ENCODE results near the gene OARD1. TPM values are rescaled to one million over a fixed set of nuclear protein-coding genes. Genes with fewer than 3 reads are reported as not detected.

The OARD1 gene
- total RNA-seq, 1 experiment from 2014 or later: 35.0 TPM

DNA sequence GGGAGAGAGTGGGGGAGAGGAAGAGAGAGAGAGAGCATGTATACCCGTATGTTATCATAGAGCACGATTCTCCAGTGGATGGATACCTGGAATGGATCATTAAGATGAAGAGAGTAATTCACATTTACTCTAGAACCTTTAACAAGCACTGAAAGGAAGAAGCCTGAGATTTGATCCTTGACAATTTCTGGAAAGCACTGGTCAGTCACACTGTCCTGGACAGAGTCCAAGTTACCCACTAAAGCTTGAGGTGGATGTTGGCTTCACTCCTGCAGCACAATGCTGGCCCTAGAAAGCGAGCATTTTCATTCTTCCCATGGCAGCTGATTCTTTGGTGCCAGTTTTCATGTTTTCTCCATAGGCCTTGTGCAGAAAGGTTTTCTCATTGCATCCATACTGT, 26.2 kb upstream of the OARD1 start:
- TF ChIP-seq EZH2 (IDR thresholded peaks at IDR 0.05; ENCODE audit: low read depth): no peak
- TF ChIP-seq, protein P1, sequence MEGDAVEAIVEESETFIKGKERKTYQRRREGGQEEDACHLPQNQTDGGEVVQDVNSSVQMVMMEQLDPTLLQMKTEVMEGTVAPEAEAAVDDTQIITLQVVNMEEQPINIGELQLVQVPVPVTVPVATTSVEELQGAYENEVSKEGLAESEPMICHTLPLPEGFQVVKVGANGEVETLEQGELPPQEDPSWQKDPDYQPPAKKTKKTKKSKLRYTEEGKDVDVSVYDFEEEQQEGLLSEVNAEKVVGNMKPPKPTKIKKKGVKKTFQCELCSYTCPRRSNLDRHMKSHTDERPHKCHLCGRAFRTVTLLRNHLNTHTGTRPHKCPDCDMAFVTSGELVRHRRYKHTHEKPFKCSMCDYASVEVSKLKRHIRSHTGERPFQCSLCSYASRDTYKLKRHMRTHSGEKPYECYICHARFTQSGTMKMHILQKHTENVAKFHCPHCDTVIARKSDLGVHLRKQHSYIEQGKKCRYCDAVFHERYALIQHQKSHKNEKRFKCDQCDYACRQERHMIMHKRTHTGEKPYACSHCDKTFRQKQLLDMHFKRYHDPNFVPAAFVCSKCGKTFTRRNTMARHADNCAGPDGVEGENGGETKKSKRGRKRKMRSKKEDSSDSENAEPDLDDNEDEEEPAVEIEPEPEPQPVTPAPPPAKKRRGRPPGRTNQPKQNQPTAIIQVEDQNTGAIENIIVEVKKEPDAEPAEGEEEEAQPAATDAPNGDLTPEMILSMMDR (conservative IDR thresholded peaks at IDR 0.05): no peak
- no peak for DNase-seq
- Histone ChIP-seq H3F3A (ENCODE audit: insufficient read depth, low read depth) (peaks cover 4% of the 10 kb centered on the region; the same call in 1 of the 2 replicates), H3K79me2 (ENCODE audit: low read depth) (no peaks in the 10 kb centered on the region), H3K9me2 (ENCODE audit: insufficient read depth) (no peaks in the 10 kb centered on the region), H4K20me1 (ENCODE audit: insufficient read depth) (peaks cover 10% of the 10 kb centered on the region), H3K27me3 (ENCODE audit: insufficient read depth, low read depth) (no peaks in the 10 kb centered on the region), H3K4me2 (no peak overlapping the region), H3K9me3 (ENCODE audit: insufficient read depth, low read depth) (no peaks in the 10 kb centered on the region), H3K4me1 (replicated peaks; ENCODE audit: insufficient read depth) (no peaks in the 10 kb centered on the region), H3K36me3 (ENCODE audit: low read depth) (peaks cover 51% of the 10 kb centered on the region), H3K4me3 (no peak overlapping the region), H3K27ac (no peak overlapping the region), H2AFZ (no peak overlapping the region)
- intact Hi-C loops (cut with micrococcal nuclease; ENCODE audit: unreplicated experiment): no loop called here
- ChIA-PET CTCF (no interaction called here), POLR2A (ENCODE audit: unreplicated experiment) (no interaction called here)
- no TSS peak for BruUV-seq (replicated peaks)

DNA sequence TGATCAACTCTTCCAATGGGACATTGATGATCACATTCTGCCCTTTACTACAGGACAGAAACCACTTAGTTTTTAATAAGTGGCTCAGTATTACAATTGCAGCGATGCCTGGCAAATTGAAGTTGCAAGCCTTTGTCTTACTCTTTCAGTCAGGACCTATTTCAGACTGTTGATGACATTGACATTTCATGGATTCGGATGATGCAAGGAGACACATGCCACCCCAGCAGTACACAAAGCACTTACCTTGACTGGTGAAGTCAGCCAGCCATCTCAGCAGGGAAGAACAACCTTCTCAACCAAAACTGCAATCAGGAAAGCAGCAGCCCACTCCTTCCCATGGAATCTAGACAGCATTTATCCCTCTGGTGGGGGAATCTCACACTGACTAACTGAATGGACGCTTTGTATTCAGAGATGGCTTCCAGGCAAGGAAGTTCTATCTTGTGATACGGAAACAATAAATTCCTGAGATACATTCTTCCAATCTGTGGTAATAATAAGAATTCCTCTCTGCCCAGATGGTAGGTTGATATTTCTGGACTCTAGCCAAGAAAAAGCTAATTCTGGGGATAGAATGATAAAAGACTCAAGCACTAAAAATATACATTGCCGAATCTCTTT, 25.4 kb upstream of the OARD1 start:
- TF ChIP-seq, protein P1 (conservative IDR thresholded peaks at IDR 0.05): no peak
- no peak for TF ChIP-seq EZH2 (IDR thresholded peaks at IDR 0.05; ENCODE audit: low read depth)
- Histone ChIP-seq H3K9me3 (ENCODE audit: insufficient read depth, low read depth) (no peaks in the 10 kb centered on the region), H3K79me2 (ENCODE audit: low read depth) (no peaks in the 10 kb centered on the region), H3K4me1 (replicated peaks; ENCODE audit: insufficient read depth) (no peaks in the 10 kb centered on the region), H2AFZ (no peak overlapping the region), H3K4me2 (no peak overlapping the region), H3K27ac (no peak overlapping the region), H3K4me3 (no peak overlapping the region), H4K20me1 (ENCODE audit: insufficient read depth) (peaks cover 10% of the 10 kb centered on the region), H3K36me3 (ENCODE audit: low read depth) (peaks cover 59% of the 10 kb centered on the region), H3F3A (ENCODE audit: insufficient read depth, low read depth) (peaks cover 4% of the 10 kb centered on the region; the same call in 1 of the 2 replicates), H3K27me3 (ENCODE audit: insufficient read depth, low read depth) (no peaks in the 10 kb centered on the region), H3K9me2 (ENCODE audit: insufficient read depth) (no peaks in the 10 kb centered on the region)
- intact Hi-C loops (cut with micrococcal nuclease; ENCODE audit: unreplicated experiment): no loop called here
- ChIA-PET CTCF (no interaction called here), POLR2A (ENCODE audit: unreplicated experiment) (no interaction called here)
- DNase-seq: no peak
- no TSS peak for BruUV-seq (replicated peaks)

DNA sequence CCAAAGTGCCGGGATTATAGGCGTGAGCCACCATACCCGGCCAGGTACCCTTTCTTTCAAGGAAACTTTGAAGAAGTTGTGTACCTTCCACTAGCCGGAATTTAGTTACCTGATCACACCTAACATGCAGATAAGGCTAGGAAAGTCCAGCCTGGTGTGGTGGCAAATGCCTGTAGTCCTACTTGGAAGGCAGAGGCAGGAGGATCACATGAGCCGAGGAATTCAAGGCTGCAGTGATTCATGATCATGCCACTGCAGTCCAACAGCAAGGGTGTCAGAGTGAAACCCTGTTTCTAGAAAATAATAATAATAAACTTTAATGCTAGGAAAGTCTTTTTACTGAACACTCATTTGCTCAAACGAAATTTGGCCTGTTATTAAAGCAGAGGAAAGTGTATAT, 21.6 kb upstream of the OARD1 start:
- BruUV-seq (replicated peaks): no TSS peak

More for the DNA sequence above, 21.6 kb upstream of the OARD1 start:
- Histone ChIP-seq H3F3A (ENCODE audit: insufficient read depth, low read depth) (peaks cover 13% of the 10 kb centered on the region), H3K4me1 (replicated peaks; ENCODE audit: insufficient read depth) (no peaks in the 10 kb centered on the region), H3K9me2 (ENCODE audit: insufficient read depth) (no peaks in the 10 kb centered on the region), H2AFZ (no peak overlapping the region), H3K79me2 (ENCODE audit: low read depth) (no peaks in the 10 kb centered on the region), H3K9me3 (ENCODE audit: insufficient read depth, low read depth) (no peaks in the 10 kb centered on the region), H3K27ac (no peak overlapping the region), H3K36me3 (ENCODE audit: low read depth) (peaks cover 83% of the 10 kb centered on the region), H3K4me3 (no peak overlapping the region), H4K20me1 (ENCODE audit: insufficient read depth) (peaks cover 17% of the 10 kb centered on the region), H3K27me3 (ENCODE audit: insufficient read depth, low read depth) (no peaks in the 10 kb centered on the region), H3K4me2 (no peak overlapping the region)
- CTCF ChIA-PET: interaction anchor here (0.7 kb wide), 1 partner anchor 592 kb away, joined by 3 read pairs; no protein-coding TSS in a partner anchor
- TF ChIP-seq, protein P1 (conservative IDR thresholded peaks at IDR 0.05): no peak
- TF ChIP-seq EZH2 (IDR thresholded peaks at IDR 0.05; ENCODE audit: low read depth): no peak
- POLR2A ChIA-PET (ENCODE audit: unreplicated experiment): no interaction called here
- intact Hi-C loops (cut with micrococcal nuclease; ENCODE audit: unreplicated experiment): loop anchor here (2.0 kb wide), 2 partner anchors 89 to 225 kb away; no protein-coding TSS in a partner anchor
- no peak for DNase-seq

Measured in PC-9 (cell line).